Measurements from ENCODE around the gene TBCE. TPM values are rescaled to one million over a fixed set of nuclear protein-coding genes. Genes with fewer than 3 reads are reported as not detected.

Gene TBCE
- total and polyA plus RNA-seq, 4 donors, result 9.5 to 19.7 (median 14.1) TPM

GRCh38 chr1:235325139-235325538, 42.1 kb upstream of the TBCE start:
- 29% methylated on average over 3 of the region's 3 CpGs for WGBS

DNA sequence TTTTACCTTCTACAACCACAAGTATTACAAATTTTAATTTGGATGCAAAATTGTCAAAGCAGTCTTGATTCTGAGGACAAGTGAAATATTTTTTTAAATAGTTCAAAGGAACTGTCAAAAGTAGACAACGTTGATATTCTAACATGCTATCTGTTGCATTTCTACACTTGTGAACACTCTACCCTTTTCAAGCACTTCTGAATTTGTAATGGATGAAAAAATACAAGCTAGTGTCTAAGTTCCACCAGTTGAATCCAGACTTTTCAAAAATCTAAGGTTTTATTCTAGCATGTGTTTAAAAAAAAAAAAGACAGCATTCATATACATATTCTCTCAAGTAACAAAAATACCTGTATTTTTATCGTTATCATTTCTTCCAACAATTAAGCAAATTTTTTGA, 41.4 kb upstream of the TBCE start:
- Histone ChIP-seq H3K27me3 (ENCODE audit: control insufficient read depth in 4 of 4, insufficient read depth in 4 of 4, low read length in 3 of 4) (no peaks in the 10 kb centered on the region), H3K36me3 (ENCODE audit: control insufficient read depth in 4 of 4, insufficient read depth in 3 of 4, low read depth in 1 of 4, low read length in 3 of 4) (no peaks in the 10 kb centered on the region), H3K9ac (ENCODE audit: low read depth in 1 of 2, low read length in 2 of 2) (peak overlapping the region; percentile 13 to 48), H3K9me3 (ENCODE audit: control insufficient read depth in 4 of 4, low read length in 3 of 4) (no peaks in the 10 kb centered on the region), H3K4me3 (ENCODE audit: low read depth in 1 of 3, low read length in 3 of 3) (peak overlapping the region in 1 of 3 donors; percentile 100), H3K27ac (ENCODE audit: low read depth in 1 of 2, low read length in 2 of 2) (no peak overlapping the region), H3K4me1 (ENCODE audit: control insufficient read depth in 4 of 4, insufficient read depth in 4 of 4, low read length in 3 of 4) (peaks cover 1 to 31% (median 29%) of the 10 kb centered on the region in 4 donors)
- TF ChIP-seq NR2F2 (IDR thresholded peaks at IDR 0.05) (no peak), HNF4G (IDR thresholded peaks at IDR 0.05) (no peak), REST (IDR thresholded peaks at IDR 0.05) (no peak), SP1 (IDR thresholded peaks at IDR 0.05) (no peak), EGR1 (IDR thresholded peaks at IDR 0.05; ENCODE audit: low read depth in 2 of 2) (no peak), FOXA1 (IDR thresholded peaks at IDR 0.05) (no peak), FOXA2 (IDR thresholded peaks at IDR 0.05) (no peak), ATF3 (IDR thresholded peaks at IDR 0.05) (no peak), MAX (IDR thresholded peaks at IDR 0.05) (no peak), HNF4A (conservative IDR thresholded peaks at IDR 0.05) (no peak), YY1 (IDR thresholded peaks at IDR 0.05) (no peak), JUND (IDR thresholded peaks at IDR 0.05) (no peak), GABPA (IDR thresholded peaks at IDR 0.05 in 1 of 2, conservative IDR thresholded peaks at IDR 0.05 in 1 of 2) (no peak), RAD21 (IDR thresholded peaks at IDR 0.05) (no peak), TAF1 (conservative IDR thresholded peaks at IDR 0.05) (no peak)
- TF ChIP-seq, protein P1, sequence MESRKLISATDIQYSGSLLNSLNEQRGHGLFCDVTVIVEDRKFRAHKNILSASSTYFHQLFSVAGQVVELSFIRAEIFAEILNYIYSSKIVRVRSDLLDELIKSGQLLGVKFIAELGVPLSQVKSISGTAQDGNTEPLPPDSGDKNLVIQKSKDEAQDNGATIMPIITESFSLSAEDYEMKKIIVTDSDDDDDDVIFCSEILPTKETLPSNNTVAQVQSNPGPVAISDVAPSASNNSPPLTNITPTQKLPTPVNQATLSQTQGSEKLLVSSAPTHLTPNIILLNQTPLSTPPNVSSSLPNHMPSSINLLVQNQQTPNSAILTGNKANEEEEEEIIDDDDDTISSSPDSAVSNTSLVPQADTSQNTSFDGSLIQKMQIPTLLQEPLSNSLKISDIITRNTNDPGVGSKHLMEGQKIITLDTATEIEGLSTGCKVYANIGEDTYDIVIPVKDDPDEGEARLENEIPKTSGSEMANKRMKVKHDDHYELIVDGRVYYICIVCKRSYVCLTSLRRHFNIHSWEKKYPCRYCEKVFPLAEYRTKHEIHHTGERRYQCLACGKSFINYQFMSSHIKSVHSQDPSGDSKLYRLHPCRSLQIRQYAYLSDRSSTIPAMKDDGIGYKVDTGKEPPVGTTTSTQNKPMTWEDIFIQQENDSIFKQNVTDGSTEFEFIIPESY (IDR thresholded peaks at IDR 0.05), result no peak
- TF ChIP-seq, protein P2, sequence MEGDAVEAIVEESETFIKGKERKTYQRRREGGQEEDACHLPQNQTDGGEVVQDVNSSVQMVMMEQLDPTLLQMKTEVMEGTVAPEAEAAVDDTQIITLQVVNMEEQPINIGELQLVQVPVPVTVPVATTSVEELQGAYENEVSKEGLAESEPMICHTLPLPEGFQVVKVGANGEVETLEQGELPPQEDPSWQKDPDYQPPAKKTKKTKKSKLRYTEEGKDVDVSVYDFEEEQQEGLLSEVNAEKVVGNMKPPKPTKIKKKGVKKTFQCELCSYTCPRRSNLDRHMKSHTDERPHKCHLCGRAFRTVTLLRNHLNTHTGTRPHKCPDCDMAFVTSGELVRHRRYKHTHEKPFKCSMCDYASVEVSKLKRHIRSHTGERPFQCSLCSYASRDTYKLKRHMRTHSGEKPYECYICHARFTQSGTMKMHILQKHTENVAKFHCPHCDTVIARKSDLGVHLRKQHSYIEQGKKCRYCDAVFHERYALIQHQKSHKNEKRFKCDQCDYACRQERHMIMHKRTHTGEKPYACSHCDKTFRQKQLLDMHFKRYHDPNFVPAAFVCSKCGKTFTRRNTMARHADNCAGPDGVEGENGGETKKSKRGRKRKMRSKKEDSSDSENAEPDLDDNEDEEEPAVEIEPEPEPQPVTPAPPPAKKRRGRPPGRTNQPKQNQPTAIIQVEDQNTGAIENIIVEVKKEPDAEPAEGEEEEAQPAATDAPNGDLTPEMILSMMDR (IDR thresholded peaks at IDR 0.05; ENCODE audit: low read depth, low read length, missing input control), result no peak
- DNase-seq (ENCODE audit: low spot score), result no peak
- WGBS, result 16% methylated on average over 2 of the region's 2 CpGs

More at GRCh38 chr1:235325139-235325538, 42.1 kb upstream of the TBCE start:
- Histone ChIP-seq H3K9ac (ENCODE audit: low read depth in 1 of 2, low read length in 2 of 2) (peak overlapping the region; percentile 13 to 41), H3K27ac (ENCODE audit: low read depth in 1 of 2, low read length in 2 of 2) (no peak overlapping the region), H3K9me3 (ENCODE audit: control insufficient read depth in 4 of 4, low read length in 3 of 4) (no peaks in the 10 kb centered on the region), H3K4me3 (ENCODE audit: low read depth in 1 of 3, low read length in 3 of 3) (no peak overlapping the region), H3K27me3 (ENCODE audit: control insufficient read depth in 4 of 4, insufficient read depth in 4 of 4, low read length in 3 of 4) (no peaks in the 10 kb centered on the region), H3K36me3 (ENCODE audit: control insufficient read depth in 4 of 4, insufficient read depth in 3 of 4, low read depth in 1 of 4, low read length in 3 of 4) (peaks cover 0 to 4% (median 0%) of the 10 kb centered on the region in 4 donors), H3K4me1 (ENCODE audit: control insufficient read depth in 4 of 4, insufficient read depth in 4 of 4, low read length in 3 of 4) (peaks cover 3 to 25% (median 23%) of the 10 kb centered on the region in 4 donors)
- no peak for TF ChIP-seq YY1 (IDR thresholded peaks at IDR 0.05)
- TF ChIP-seq HNF4G (IDR thresholded peaks at IDR 0.05), result no peak
- TF ChIP-seq GABPA (IDR thresholded peaks at IDR 0.05 in 1 of 2, conservative IDR thresholded peaks at IDR 0.05 in 1 of 2), result no peak
- no peak for TF ChIP-seq HNF4A (conservative IDR thresholded peaks at IDR 0.05)
- TF ChIP-seq FOXA1 (IDR thresholded peaks at IDR 0.05), result no peak
- TF ChIP-seq NR2F2 (IDR thresholded peaks at IDR 0.05), result no peak
- no peak for DNase-seq (ENCODE audit: low spot score)

All from liver (tissue), 9 donors.